HepG2 (cell line): ENCODE results near the gene SGF29. TPM values are rescaled to one million over a fixed set of nuclear protein-coding genes. Genes with fewer than 3 reads are reported as not detected.

Source experiments
- ARHGAP35 ChIP-seq: sonication (generic); formaldehyde crosslinking; IDR thresholded peaks from 2 replicates; pipeline ENCODE4 v1.9.0; 2022; ENCODE audit warnings: mild to moderate bottlenecking, inconsistent platforms, moderate library complexity, missing genetic modification reagents, borderline replicate concordance
- ARNTL ChIP-seq: sonication (generic); formaldehyde crosslinking; IDR thresholded peaks from 2 replicates; pipeline ENCODE4 v1.4.0; 2020; ENCODE audit warnings: mild to moderate bottlenecking, missing genetic modification reagents
- ATF1 ChIP-seq: IDR thresholded peaks from 2 replicates; pipeline ENCODE4 v1.6.1; 2016; ENCODE audit warnings: mild to moderate bottlenecking, control low read depth
- GFI1 ChIP-seq: sonication (generic); formaldehyde crosslinking; IDR thresholded peaks from 2 replicates; pipeline ENCODE4 v1.5.0; 2020; ENCODE audit warnings: missing genetic modification reagents, mild to moderate bottlenecking, borderline replicate concordance
- HES4 ChIP-seq: sonication (generic); formaldehyde crosslinking; IDR thresholded peaks from 2 replicates; pipeline ENCODE4 v1.9.0; 2021; ENCODE audit warnings: mild to moderate bottlenecking, missing genetic modification reagents, borderline replicate concordance
- KMT2A ChIP-seq: sonication (generic); formaldehyde crosslinking; IDR thresholded peaks from 2 replicates; pipeline ENCODE4 v1.4.0; 2020; ENCODE audit warnings: missing genetic modification reagents
- POGZ ChIP-seq: sonication (generic); formaldehyde crosslinking; IDR thresholded peaks from 2 replicates; pipeline ENCODE4 v1.4.0; 2020; ENCODE audit warnings: mild to moderate bottlenecking, missing genetic modification reagents
- RBFOX2 ChIP-seq: fragments of 200-400 bp; formaldehyde crosslinking; IDR thresholded peaks from 2 replicates; pipeline ENCODE4 v1.6.1; 2017; ENCODE audit warnings: low read depth, mild to moderate bottlenecking, low read length
- RCOR2 ChIP-seq: IDR thresholded peaks from 2 replicates; pipeline ENCODE4 v1.6.1; 2016; ENCODE audit warnings: missing biosample characterization, missing genetic modification reagents
- SATB2 ChIP-seq: sonication (generic); formaldehyde crosslinking; IDR thresholded peaks from 2 replicates; pipeline ENCODE4 v1.5.0; 2020; ENCODE audit warnings: missing genetic modification reagents
- SOX13 ChIP-seq, 3 experiments: fragments of 450-650 bp in 1 of 3; sonication (generic) in 1 of 3; formaldehyde crosslinking in 1 of 3; IDR thresholded peaks in 2 of 3; conservative IDR thresholded peaks in 1 of 3; 2 replicates each; pipeline versions ENCODE4 v1.5.0 to v1.6.1; 2016 to 2020; ENCODE audit warnings: antibody characterized with exemption in 1 of 3, mild to moderate bottlenecking in 1 of 3, missing compliant biosample characterization in 1 of 3, missing genetic modification reagents in 1 of 3, moderate library complexity in 1 of 3
- SOX5 ChIP-seq: IDR thresholded peaks from 2 replicates; pipeline ENCODE4 v1.6.1; 2016; ENCODE audit warnings: borderline replicate concordance
- TBX2 ChIP-seq: sonication (generic); formaldehyde crosslinking; IDR thresholded peaks from 2 replicates; pipeline ENCODE4 v1.5.0; 2020; ENCODE audit warnings: missing genetic modification reagents, mild to moderate bottlenecking, borderline replicate concordance
- TGIF2 ChIP-seq: IDR thresholded peaks from 2 replicates; pipeline ENCODE4 v1.6.1; 2016; ENCODE audit warnings: control low read depth, missing compliant biosample characterization
- ZMYM3 ChIP-seq: sonication (generic); formaldehyde crosslinking; IDR thresholded peaks from 2 replicates; pipeline ENCODE4 v1.5.1; 2020; ENCODE audit warnings: mild to moderate bottlenecking, missing genetic modification reagents
- ZNF367 ChIP-seq: sonication (generic); formaldehyde crosslinking; IDR thresholded peaks from 2 replicates; pipeline ENCODE4 v1.4.0; 2020; ENCODE audit warnings: missing genetic modification reagents, borderline replicate concordance
- ZNF446 ChIP-seq: sonication (generic); formaldehyde crosslinking; IDR thresholded peaks from 2 replicates; pipeline ENCODE4 v1.5.0; 2020; ENCODE audit warnings: mild to moderate bottlenecking, missing genetic modification reagents
- ZNF598 ChIP-seq: sonication (generic); formaldehyde crosslinking; IDR thresholded peaks from 2 replicates; pipeline ENCODE4 v1.5.1; 2020; ENCODE audit warnings: mild to moderate bottlenecking, missing genetic modification reagents, borderline replicate concordance
- ZNF619 ChIP-seq: sonication (generic); formaldehyde crosslinking; IDR thresholded peaks from 2 replicates; pipeline ENCODE4 v1.4.0; 2020; ENCODE audit warnings: mild to moderate bottlenecking, missing genetic modification reagents
- polyA plus RNA-seq, 8 experiments: library from polyadenylated mRNA; depleted of rRNA in 3 of 8; stranded (reverse) in 7 of 8; unstranded in 1 of 8; fragments of >200 nt; fragmentation: Illumina TruSeq in 4 of 8; extraction: Trizol in 4 of 8; gene quantifications; 2 replicates each; pipeline versions ENCODE4 v1.2.1 to v1.2.3, GENCODE V29; 2011 to 2016; ENCODE audit warnings: low read depth in 4 of 8, missing spikeins in 1 of 8, mixed read lengths in 1 of 8; ENCODE audit not compliant: insufficient read depth in 1 of 8
- total RNA-seq, 5 experiments: library from RNA; depleted of rRNA; stranded (reverse); fragments of >200 nt; fragmentation: Illumina TruSeq; extraction: Trizol; gene quantifications; 2 replicates each; pipeline ENCODE4 v1.2.3, GENCODE V29; 2016; ENCODE audit warnings: low read depth in 1 of 5
- TF ChIP-seq, protein P1 (sequence below), 2 experiments: sonication (generic) in 1 of 2; formaldehyde crosslinking in 1 of 2; IDR thresholded peaks; 2 replicates each; pipeline versions ENCODE4 v1.5.1 to v1.6.1; 2011 to 2020; ENCODE audit warnings: borderline replicate concordance in 1 of 2, low read depth in 1 of 2, low read length in 1 of 2, mild to moderate bottlenecking in 1 of 2, missing genetic modification reagents in 1 of 2, moderate library complexity in 1 of 2
- TF ChIP-seq, protein P2 (sequence below): IDR thresholded peaks from 2 replicates; pipeline ENCODE4 v1.4.0; 2020; ENCODE audit warnings: mild to moderate bottlenecking, missing genetic modification reagents
- TF ChIP-seq, protein P3 (sequence below): sonication (generic); formaldehyde crosslinking; IDR thresholded peaks from 2 replicates; pipeline ENCODE4 v1.5.0; 2020; ENCODE audit warnings: mild to moderate bottlenecking, missing genetic modification reagents

Gene SGF29
- total and polyA plus RNA-seq, 2 of the 13 experiments (the other 11 are each of a cell fraction or from before 2014, with no cell fraction given) = 5.0 to 29.4 TPM

DNA sequence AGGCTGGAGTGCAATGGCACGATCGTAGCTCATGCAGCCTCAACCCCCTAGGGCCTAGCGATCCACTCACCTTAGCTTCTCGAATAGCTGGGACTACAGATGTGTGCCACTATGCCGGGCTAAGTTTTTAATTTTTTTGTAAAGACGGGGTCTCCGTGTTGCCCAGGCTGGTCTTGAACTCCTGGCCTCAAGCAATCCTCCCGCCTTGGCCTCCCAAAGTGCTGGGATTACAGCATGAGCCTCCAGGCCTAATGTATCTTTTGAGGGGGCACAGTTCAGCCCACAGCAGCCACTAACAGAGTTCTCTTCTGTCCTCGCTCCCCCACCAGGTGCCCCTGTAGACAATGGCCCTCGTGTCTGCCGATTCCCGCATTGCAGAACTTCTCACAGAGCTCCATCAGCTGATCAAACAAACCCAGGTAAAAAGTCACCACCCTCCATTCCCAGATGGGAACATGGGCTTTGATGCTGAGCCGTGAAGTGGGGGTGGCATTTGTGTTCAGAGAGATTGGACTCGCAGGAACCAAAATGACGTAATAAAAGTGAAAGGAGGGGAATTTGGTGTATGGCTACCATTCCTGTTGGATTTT lies 27.1 kb downstream of the SGF29 start (continued):
- TF ChIP-seq SATB2 (CRISPR knock-in tag) (no peak), ARNTL (CRISPR knock-in tag) (no peak), ZNF598 (CRISPR knock-in tag) (no peak), ATF1 (CRISPR knock-in tag) (no peak), SOX5 (CRISPR knock-in tag) (peak; percentile 58; the same call in 1 of the 2 replicates), ZMYM3 (CRISPR knock-in tag) (peak; percentile 58; the same call in 1 of the 2 replicates), ARHGAP35 (no peak), SOX13 (IDR thresholded peaks at IDR 0.05) (no peak), SOX13 (CRISPR knock-in tag; conservative IDR thresholded peaks at IDR 0.05 in 1 of 2, IDR thresholded peaks at IDR 0.05 in 1 of 2) (peak in 1 of 2 experiments; percentile 80; a peak in 2 of 4 replicates), ZNF446 (CRISPR knock-in tag) (no peak), HES4 (CRISPR knock-in tag) (no peak), ZNF367 (no peak), TBX2 (CRISPR knock-in tag) (peak; percentile 47; the same call in 1 of the 2 replicates), GFI1 (CRISPR knock-in tag) (no peak), TGIF2 (CRISPR knock-in tag) (no peak), KMT2A (CRISPR knock-in tag) (no peak), ZNF619 (CRISPR knock-in tag) (no peak), RBFOX2 (no peak), POGZ (no peak), RCOR2 (peak; percentile 57; the same call in 1 of the 2 replicates)
- TF ChIP-seq, protein P1, sequence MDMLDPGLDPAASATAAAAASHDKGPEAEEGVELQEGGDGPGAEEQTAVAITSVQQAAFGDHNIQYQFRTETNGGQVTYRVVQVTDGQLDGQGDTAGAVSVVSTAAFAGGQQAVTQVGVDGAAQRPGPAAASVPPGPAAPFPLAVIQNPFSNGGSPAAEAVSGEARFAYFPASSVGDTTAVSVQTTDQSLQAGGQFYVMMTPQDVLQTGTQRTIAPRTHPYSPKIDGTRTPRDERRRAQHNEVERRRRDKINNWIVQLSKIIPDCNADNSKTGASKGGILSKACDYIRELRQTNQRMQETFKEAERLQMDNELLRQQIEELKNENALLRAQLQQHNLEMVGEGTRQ (IDR thresholded peaks at IDR 0.05; ENCODE audit: low read depth, low read length) = no peak
- TF ChIP-seq, protein P1 (CRISPR knock-in tag; IDR thresholded peaks at IDR 0.05; ENCODE audit: borderline replicate concordance) = no peak
- TF ChIP-seq, protein P2, sequence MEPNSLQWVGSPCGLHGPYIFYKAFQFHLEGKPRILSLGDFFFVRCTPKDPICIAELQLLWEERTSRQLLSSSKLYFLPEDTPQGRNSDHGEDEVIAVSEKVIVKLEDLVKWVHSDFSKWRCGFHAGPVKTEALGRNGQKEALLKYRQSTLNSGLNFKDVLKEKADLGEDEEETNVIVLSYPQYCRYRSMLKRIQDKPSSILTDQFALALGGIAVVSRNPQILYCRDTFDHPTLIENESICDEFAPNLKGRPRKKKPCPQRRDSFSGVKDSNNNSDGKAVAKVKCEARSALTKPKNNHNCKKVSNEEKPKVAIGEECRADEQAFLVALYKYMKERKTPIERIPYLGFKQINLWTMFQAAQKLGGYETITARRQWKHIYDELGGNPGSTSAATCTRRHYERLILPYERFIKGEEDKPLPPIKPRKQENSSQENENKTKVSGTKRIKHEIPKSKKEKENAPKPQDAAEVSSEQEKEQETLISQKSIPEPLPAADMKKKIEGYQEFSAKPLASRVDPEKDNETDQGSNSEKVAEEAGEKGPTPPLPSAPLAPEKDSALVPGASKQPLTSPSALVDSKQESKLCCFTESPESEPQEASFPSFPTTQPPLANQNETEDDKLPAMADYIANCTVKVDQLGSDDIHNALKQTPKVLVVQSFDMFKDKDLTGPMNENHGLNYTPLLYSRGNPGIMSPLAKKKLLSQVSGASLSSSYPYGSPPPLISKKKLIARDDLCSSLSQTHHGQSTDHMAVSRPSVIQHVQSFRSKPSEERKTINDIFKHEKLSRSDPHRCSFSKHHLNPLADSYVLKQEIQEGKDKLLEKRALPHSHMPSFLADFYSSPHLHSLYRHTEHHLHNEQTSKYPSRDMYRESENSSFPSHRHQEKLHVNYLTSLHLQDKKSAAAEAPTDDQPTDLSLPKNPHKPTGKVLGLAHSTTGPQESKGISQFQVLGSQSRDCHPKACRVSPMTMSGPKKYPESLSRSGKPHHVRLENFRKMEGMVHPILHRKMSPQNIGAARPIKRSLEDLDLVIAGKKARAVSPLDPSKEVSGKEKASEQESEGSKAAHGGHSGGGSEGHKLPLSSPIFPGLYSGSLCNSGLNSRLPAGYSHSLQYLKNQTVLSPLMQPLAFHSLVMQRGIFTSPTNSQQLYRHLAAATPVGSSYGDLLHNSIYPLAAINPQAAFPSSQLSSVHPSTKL (CRISPR knock-in tag) = peak; percentile 33; the same call in 1 of the 2 replicates
- TF ChIP-seq, protein P3, sequence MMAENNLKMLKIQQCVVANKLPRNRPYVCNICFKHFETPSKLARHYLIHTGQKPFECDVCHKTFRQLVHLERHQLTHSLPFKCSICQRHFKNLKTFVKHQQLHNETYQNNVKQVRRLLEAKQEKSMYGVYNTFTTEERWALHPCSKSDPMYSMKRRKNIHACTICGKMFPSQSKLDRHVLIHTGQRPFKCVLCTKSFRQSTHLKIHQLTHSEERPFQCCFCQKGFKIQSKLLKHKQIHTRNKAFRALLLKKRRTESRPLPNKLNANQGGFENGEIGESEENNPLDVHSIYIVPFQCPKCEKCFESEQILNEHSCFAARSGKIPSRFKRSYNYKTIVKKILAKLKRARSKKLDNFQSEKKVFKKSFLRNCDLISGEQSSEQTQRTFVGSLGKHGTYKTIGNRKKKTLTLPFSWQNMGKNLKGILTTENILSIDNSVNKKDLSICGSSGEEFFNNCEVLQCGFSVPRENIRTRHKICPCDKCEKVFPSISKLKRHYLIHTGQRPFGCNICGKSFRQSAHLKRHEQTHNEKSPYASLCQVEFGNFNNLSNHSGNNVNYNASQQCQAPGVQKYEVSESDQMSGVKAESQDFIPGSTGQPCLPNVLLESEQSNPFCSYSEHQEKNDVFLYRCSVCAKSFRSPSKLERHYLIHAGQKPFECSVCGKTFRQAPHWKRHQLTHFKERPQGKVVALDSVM = peak; percentile 90
